ENCODE results near the gene VPS9D1.

- TF ChIP-seq POLR2A (IDR thresholded peaks at IDR 0.05; ENCODE audit: low read length) (no peak), GATA1 (IDR thresholded peaks at IDR 0.05; ENCODE audit: low read depth, low read length) (no peak)
These were observed 8.4 kb downstream of the VPS9D1 start for GRCh38 chr16:89712274-89712781.

Data from erythroblast (primary cell).